Measurements from ENCODE around the gene TBC1D21.

The TBC1D21 gene

DNA sequence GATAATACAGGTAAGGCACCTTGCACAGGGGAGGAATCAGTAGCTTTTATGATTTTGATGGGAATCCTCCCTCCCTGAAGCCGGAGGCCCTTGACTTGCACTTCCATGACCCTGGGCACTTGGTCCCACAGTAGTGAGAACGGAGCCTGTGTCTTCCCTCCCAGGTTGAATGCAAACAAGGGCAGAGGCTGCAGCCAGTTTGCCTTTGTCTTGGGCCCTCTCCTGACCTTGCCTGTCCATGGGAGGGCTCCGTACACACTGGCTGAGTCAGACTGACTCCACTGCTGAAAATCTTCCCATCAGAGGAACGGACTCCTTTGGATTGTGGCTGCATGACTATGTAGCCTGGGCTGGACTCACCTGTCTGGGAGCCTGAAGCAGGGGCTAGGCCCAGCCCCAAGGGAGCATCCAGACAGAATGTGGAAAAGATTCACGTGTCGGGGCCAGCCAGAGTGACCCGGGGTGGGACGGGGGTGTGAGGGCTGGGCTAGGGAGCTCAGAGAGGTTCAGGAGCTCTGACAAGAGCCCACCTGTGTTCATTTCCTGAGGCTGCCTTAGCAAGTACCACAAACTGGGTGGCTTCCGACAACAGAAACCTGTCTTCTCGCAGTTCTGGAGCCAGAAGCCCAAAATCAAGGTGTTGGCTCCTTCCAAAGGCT, 9.5 kb downstream of the TBC1D21 start:
- TF ChIP-seq, protein P1, sequence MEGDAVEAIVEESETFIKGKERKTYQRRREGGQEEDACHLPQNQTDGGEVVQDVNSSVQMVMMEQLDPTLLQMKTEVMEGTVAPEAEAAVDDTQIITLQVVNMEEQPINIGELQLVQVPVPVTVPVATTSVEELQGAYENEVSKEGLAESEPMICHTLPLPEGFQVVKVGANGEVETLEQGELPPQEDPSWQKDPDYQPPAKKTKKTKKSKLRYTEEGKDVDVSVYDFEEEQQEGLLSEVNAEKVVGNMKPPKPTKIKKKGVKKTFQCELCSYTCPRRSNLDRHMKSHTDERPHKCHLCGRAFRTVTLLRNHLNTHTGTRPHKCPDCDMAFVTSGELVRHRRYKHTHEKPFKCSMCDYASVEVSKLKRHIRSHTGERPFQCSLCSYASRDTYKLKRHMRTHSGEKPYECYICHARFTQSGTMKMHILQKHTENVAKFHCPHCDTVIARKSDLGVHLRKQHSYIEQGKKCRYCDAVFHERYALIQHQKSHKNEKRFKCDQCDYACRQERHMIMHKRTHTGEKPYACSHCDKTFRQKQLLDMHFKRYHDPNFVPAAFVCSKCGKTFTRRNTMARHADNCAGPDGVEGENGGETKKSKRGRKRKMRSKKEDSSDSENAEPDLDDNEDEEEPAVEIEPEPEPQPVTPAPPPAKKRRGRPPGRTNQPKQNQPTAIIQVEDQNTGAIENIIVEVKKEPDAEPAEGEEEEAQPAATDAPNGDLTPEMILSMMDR (conservative IDR thresholded peaks at IDR 0.05): no peak
- no peak for TF ChIP-seq ZFX (IDR thresholded peaks at IDR 0.05)
- H3K27ac ChIP-seq: no peak overlapping the region

DNA sequence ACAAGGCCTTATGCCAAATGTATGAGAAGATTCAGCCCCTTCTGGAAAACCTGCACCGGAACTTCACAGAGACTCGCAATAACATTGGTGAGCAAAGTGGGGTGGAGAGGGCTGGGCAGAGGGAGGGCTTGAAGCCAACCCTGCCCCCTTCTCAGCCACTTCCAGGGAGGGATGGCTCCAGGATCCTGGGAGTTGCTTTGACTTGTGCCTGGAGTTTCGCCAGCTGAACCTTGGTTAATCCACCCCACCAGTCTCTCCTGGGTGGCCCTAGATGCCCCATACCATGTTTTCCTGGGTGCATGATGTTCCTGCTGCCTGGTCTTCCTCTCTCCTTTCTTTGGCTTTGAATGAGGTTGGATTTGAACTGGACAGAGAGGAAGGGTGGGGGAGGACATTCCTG, 10.8 kb downstream of the TBC1D21 start:
- TF ChIP-seq, protein P1 (conservative IDR thresholded peaks at IDR 0.05): no peak
- TF ChIP-seq ZFX (IDR thresholded peaks at IDR 0.05): no peak
- H3K27ac ChIP-seq: no peak overlapping the region

DNA sequence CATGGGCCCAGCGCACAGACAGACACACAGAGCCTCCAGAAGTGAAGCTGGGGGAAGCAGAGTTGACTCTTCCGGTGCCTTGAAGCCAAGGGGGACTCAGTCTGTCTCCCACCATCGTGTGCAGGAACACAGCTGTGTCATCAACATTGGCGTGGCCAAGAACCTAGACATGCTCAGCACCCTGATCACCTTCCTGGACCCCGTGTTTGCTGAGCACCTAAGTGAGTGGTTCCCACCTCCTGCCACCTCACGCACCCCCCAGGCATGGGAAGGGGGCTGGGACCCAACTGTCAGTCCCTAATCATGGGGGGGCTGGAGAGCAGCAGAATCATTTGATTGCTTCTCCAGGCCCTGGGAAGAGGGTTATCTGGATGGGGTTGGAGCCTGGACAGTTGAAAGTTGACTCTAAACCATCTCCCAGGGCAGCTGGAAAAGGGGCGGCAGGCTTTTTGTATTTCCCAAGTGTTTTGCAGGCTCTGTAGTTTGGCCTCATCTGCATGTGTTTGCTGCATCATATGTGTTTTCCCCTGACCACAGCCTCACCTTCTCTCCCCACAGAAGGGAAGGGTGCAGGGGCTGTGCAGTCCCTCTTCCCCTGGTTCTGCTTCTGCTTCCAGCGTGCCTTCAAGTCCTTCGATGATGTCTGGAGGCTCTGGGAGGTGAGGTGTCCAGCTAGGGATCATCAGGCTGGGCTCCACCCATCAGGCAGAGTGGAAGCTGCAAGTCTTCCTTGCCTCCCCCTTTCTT, 12.8 kb downstream of the TBC1D21 start:
- TF ChIP-seq ZFX (IDR thresholded peaks at IDR 0.05): no peak
- TF ChIP-seq, protein P1 (conservative IDR thresholded peaks at IDR 0.05): no peak
- H3K27ac ChIP-seq: no peak overlapping the region

DNA sequence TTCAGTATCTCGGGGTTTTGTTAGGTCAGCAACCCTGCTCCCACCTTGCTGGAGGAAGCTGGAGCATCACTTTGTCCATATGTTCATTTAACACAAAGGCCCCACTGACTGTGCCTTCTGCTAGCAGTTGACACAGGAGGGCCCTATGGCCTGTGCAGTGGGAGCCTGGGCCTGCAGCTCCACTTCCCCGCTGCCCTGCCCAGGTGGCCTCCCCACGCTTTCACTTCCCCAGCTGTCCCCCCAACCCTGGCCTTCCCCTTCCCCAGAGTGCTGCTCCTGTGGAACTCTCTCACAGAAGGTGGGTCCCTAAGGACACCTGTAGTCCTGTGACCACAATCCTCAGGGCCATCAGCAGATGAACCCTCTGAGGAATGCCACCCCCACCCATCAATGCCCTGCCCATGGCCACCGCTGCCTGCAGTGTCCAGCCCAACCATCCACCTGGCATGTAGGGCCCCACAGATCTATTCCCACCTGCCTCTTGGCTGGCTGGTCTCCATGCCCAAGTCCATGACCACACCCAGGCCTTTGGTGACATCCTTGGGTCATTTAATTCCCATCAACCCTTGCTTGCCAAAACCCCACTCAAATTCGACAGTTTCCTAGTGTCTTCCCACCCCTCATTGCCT, 13.5 kb downstream of the TBC1D21 start:
- no peak for TF ChIP-seq ZFX (IDR thresholded peaks at IDR 0.05)
- H3K27ac ChIP-seq: no peak overlapping the region

DNA sequence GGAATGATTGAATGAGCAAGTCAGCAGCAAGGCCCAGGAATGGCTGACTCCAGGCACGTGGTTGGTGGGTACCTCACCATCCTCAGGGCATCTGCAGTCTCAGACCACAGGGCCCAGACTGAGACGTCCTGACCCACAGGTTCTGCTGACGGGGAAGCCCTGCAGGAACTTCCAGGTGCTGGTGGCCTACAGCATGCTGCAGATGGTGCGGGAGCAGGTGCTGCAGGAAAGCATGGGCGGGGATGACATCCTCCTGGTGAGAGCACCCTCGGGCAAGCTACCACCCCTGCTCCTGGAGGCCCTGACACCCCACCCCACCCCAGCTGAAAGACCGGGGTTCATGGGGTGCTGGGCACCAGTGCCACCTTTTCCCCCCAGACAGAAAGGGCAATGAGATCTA, 14.1 kb downstream of the TBC1D21 start:
- no peak overlapping the region for H3K27ac ChIP-seq
- TF ChIP-seq ZFX (IDR thresholded peaks at IDR 0.05): no peak
- TF ChIP-seq, protein P1 (conservative IDR thresholded peaks at IDR 0.05): no peak

DNA sequence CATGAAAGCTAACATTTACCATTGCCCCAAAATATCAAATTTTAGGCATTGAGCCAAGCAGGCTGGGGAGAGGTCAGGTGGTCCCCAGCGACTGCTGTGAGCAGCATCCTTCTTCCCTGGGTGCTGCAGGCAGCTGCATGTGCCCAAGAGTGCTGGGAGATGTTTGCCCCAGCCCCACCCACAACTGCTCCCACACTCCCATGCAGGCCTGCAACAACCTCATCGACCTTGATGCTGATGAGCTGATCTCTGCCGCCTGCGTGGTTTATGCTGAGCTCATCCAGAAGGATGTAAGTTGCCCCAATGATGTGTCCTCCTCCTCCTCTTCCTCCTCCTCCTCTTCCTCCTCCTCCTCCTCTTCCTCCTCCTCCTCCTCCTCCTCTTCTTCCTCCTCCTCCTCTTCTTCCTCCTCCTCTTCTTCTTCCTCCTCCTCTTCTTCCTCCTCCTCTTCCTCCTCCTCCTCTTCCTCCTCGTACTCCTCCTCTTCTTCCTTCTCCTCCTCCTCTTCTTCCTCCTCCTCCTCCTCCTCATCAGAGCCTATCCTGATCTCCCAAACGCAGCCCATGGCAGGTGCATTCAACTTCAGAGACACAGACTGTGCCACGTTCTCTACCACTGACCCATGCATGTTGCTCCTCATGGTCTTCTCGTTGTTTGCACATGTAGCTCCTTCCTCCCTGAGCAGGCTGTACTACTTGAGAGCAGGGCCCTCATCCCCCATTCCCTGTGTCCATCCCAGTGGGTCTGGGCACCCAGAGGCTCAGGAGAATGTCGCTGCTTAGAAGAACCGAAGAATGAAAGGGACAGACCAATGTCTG, 15.1 kb downstream of the TBC1D21 start:
- TF ChIP-seq, protein P1 (conservative IDR thresholded peaks at IDR 0.05): no peak
- TF ChIP-seq ZFX (IDR thresholded peaks at IDR 0.05): no peak
- no peak overlapping the region for H3K27ac ChIP-seq

DNA sequence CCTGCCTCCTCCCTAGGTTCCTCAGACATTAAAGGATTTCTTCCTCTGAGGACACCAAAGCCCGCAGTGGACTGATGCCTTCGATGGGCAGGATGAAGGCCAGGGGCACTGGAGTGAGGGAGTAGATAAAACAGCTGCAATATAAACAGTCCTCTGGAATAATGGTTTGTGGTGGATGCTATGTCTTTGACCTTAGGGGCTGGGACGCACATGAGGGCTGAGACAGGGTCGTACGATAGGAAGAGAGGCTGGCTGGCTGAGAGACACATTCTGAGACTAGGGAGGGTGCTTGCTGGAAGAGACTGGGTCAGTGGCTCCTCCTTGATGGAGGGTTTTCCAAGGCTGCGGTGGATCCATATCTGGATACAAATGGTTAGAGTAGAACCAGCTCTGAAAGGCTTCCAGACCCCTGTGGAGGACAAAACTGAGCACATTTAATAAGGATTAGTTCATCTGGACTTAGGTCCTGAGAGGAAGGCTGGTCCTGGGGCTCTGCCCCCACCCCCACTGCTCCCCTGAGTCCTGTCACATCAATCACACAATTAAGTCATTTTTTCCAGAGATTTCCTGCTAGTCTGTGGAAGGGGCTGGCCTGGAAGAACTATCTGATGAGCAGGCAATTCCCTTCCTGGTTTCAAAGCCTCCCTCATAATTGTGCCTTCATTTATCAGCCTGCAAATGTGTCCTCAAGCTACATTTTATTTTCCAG, 15.8 kb downstream of the TBC1D21 start:
- H3K27ac ChIP-seq: no peak overlapping the region
- no peak for TF ChIP-seq ZFX (IDR thresholded peaks at IDR 0.05)
- TF ChIP-seq, protein P1 (conservative IDR thresholded peaks at IDR 0.05): no peak

Measured in C4-2B (cell line).